Camera-type eye (tissue), 1 donor: ENCODE data around the gene ARMC6. TPM values are rescaled to one million over a fixed set of nuclear protein-coding genes. Genes with fewer than 3 reads are reported as not detected.

Source experiments
- total RNA-seq: library from RNA; depleted of rRNA; stranded (reverse); fragments of >200 nt; gene quantifications from one replicate; pipeline ENCODE4 v1.2.3, GENCODE V29; 2014

Gene ARMC6
- 30.1 TPM for total RNA-seq

GRCh38 chr19:19033426-19034203 is at the start of gene ARMC6, which contains the start of gene SUGP2:
TSS of gene ARMC6 (plus strand) at chr19:19033603. CDS start at chr19:19034210, 607 bp downstream.
TSS of gene SUGP2 (minus strand) at chr19:19033517. CDS start at chr19:19031071, 2,446 bp downstream.

GRCh38 chr19:19063183-19064097 is 30.0 kb downstream of the ARMC6 start, which contains the start of gene SLC25A42:
TSS of gene SLC25A42 (plus strand) at chr19:19063994. CDS start at chr19:19096125, 32,131 bp downstream.

Other genes with a start within 250 kb of the ARMC6 start
- gene COMP, start 242.3 kb upstream of the ARMC6 start, total RNA-seq: 0.60 TPM
- gene UPF1, start 201.6 kb upstream of the ARMC6 start, total RNA-seq: 119 TPM
- gene CERS1, start 137.4 kb upstream of the ARMC6 start, total RNA-seq: 8.6 TPM
- 103 TPM for gene COPE, start 114.2 kb upstream of the ARMC6 start, total RNA-seq
- gene DDX49, start 113.9 kb upstream of the ARMC6 start, total RNA-seq: 55.8 TPM
- gene HOMER3, start 92.4 kb upstream of the ARMC6 start, total RNA-seq: 27.1 TPM
- gene SUGP2, start 86 bp upstream of the ARMC6 start, total RNA-seq: 106 TPM
- 15.8 TPM for gene SLC25A42, start 30.4 kb downstream of the ARMC6 start, total RNA-seq
- gene TMEM161A, start 104.9 kb downstream of the ARMC6 start, total RNA-seq: 13.0 TPM
- 0.33 TPM for gene MEF2B, start 136.7 kb downstream of the ARMC6 start, total RNA-seq
- 11.3 TPM for gene BORCS8, start 158.5 kb downstream of the ARMC6 start, total RNA-seq
- gene RFXANK, start 158.7 kb downstream of the ARMC6 start, total RNA-seq: 31.6 TPM
- 7.6 TPM for gene NR2C2AP, start 169.8 kb downstream of the ARMC6 start, total RNA-seq
- gene NCAN, start 178.4 kb downstream of the ARMC6 start, total RNA-seq: 18.9 TPM
- gene TM6SF2, start 239.7 kb downstream of the ARMC6 start, total RNA-seq: 0.99 TPM